GM18502 (cell line): Measurements from ENCODE around the gene ITPKB.
"Not testable (repeated sequence)": the region's sequence is repeated elsewhere in the genome, so short reads cannot be mapped to it uniquely, and the experiment has no call there.

Experiments used
- ATAC-seq: cut with Tn5 transposase; IDR thresholded peaks from one replicate; pipeline ENCODE4 v1.9.1; 2021; ENCODE audit warnings: mild to moderate bottlenecking; ENCODE audit not compliant: unreplicated experiment, poor library complexity

Gene ITPKB

DNA sequence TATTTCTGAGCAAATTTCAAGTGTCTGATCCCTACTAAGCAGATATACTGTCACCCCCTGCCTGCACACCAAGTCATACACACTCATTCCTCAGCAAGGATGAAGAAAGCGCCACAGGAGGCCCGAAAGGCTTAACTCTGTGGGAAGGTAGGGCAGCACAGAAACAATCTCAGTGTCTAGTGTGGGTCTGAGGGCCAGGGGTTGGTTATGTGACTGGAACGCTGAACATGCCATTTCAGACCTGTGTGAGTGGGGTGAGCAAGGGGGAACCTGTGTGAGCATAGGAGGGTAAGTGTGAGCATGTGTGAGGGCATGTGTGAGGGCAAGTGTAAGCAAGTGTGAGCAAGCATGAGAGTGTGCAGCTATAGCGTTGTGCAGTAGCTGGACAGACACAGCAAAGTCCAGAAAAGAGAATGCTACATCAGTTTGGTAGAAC lies 6.2 kb downstream of the ITPKB start:
- ATAC-seq: no peak

DNA sequence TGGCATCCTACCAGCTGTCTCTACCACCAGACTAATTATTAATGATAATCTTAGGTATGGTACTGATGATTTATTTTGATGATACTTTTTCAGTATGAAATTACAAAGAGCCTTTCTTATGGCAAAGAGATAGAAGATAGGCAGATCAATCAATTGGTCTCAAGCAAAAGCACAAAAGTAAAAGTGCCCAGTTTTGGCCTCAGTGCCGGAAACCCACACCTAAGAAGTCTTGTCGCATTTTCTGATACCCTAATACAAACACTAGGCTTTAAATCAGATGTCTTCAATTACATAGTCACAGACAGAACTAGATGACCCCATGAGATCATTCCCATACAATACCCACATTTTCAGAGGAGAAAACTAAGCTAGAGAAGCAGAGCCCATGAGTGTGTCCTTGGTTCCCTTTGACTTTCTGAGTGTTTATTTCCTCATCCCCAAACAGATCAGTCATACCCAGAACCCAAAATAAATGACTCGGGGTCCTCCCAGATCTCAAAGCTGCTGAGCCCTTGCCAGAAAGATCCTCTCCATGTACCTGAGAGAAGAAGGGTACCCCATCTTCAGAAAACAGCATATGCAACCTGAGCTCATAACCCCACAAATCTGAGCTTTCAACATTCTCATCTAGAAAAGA lies 7.7 kb downstream of the ITPKB start:
- no peak for ATAC-seq

GRCh38 chr1:226730836-226731235 lies 8.2 kb downstream of the ITPKB start:
- no peak for ATAC-seq

GRCh38 chr1:226730071-226730470 lies 9.0 kb downstream of the ITPKB start:
- ATAC-seq: no peak

GRCh38 chr1:226728448-226728847 lies 10.6 kb downstream of the ITPKB start:
- no peak for ATAC-seq

DNA sequence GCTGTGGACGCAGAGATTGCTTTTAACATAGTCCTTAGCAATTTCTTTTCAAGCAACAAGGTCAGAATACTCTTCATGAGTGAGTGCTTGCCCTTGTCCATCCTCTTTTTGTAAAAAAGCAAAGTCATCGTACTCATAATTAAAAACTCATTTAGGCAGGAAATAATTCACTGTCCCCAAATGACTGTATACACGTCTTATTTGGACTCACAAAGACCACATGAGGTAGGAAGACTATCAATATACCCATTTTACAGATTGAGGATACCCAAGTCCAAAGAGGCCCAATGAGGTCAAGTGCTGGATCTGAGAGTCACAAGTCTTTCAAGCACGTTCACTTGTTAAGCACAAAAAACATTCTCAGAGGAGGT lies 13.2 kb downstream of the ITPKB start:
- no peak for ATAC-seq

DNA sequence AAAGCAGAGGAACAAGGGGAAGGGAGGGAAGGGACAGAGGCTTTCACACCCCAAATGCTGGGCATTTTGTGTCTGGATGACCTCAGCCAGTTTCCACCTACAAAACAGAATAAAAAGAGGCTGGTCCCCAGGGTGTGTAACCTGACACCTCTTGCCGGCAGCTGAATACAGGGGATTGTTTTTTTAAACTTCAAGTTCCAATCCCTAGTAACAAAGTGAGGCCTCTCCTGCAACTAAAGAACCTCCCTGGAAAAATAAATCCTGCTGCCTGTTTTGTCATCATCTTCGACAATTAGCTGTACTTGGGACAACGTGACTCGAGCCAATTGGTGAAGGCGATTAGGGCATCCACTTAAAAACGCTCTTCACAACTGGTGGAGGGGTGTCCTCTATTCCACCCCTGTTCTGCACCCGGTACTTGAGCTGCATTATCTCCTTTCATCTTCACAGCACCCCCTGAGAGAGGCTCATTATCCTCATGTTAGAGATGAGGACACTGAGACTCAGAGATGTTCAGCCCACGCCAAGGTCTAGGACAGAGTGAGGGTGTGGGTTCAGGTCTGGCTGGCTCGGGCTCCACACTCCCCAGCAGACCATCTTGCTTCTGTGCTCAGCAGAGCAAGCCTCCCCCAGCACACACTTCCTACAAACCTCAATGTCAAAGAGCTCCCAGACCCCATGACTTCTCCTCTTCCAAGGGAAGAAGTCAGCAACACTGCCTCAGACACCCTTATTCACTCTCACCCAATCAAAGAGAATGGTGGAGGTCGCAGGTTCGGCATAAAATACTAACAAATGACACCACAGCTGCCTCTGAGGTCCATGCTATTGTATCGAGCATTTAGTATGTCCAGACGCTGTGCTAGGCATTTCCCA lies 15.2 kb downstream of the ITPKB start:
- no peak for ATAC-seq

- no peak for ATAC-seq
Observed at GRCh38 chr1:226722901-226723656, 16.0 kb downstream of the ITPKB start.

DNA sequence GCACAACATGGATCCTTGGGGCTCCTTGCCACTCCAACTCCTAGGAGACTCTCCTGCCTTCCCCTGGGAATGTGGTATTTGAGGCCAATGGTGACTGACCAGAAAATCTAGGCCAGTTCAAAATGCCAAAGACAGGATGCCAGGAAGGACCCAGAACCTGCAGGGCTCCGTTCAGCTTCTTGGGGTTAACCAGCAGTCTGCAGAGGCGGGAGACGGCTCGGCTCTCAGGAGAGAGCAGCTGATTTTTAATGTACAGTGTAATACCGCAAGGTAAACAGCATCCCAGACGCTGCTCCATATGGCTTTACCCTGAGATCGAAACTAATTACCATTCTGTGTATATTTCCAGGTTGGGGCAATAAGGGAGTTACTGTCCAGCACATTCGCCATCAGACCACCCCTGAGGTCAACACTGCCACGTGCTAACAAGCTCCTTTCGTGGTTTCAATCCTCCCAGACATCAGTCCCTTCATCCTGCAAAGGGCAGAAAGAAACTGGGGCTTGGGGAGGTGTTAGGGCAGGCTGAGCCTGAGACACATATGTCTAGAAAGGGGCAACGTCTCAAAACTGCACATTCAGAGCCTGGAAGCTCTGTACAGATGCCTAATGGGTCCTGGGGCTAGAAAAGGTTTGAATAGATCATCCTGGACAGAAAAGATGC lies 16.7 kb downstream of the ITPKB start:
- ATAC-seq: no peak

- not testable (repeated sequence) for ATAC-seq
Observed at GRCh38 chr1:226720574-226720973, 18.5 kb downstream of the ITPKB start.

DNA sequence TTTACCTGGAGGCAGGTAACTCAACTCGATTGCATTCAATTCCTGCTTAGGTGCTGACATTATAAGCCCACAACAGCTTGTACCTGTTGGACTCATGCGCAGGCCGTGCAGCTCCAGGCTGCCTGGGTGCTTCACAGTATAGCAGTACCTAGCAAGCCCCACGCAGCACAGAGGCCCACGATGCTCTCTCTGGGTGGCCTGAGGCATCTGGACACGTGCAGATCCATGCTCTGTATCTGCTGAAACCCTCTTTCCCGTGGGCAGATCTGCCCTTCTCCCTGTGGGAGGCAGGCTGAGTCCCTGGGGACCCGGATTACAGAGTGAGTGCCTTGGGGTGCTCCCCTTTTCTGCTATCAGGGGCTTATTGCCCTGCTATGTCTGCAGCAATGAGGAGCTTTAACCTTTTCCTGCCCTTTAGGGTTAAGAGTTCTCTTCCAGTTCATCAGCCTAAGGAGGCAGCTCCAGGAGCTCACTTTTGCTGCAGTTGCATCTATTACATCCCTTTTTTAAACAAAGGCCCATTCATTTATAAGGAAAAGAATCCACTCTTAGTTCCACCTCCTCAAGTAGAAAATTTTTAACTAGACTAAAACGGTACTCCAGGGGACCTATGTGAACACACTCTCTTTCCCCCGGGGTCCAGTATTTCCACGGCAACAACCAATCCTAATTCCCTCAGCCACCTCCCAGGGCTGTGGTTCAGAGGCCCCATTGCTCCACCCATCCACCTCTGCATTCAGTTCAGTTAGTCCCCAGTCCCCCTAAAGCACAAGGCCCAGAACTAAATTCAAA lies 19.3 kb downstream of the ITPKB start:
- no peak for ATAC-seq

GRCh38 chr1:226717256-226717909 lies 21.7 kb downstream of the ITPKB start:
- ATAC-seq: no peak

DNA sequence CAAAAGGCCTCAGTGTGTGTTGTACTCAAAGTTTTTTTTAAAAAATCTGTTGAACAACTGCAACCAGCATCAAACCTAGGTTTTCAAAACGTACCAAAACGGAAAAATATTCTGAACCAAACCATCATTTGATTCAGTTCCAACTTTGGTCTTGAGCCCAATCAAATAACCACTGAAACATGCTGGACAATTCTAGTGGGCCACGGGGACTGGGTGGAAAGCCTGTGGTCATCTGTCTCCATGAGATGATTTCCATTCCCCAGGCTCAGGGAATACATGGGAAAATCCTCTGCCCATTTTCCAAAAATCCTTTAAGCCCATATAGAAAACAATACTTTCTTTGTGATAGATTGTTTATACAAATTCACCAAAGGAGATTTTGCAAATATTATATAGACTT lies 22.5 kb downstream of the ITPKB start:
- ATAC-seq: no peak

DNA sequence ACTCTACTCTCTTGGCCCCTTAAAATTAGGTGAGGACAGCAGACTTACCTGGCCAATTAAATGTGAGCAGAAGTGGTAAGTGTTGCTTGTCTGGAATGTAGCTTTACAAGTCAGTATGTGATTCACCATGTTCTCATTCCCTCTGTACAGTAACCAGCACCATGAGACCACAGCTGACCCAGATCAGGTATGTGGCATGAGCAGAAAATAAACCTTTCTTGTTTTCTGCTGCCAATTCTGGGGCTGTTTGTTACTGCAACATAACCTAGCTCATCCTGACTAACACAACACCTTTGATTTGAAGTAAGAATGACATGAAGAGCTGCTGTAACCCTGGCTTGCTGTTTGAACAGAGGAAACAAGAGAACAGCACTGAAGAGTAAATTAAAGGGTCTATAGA lies 24.9 kb downstream of the ITPKB start:
- no peak for ATAC-seq

DNA sequence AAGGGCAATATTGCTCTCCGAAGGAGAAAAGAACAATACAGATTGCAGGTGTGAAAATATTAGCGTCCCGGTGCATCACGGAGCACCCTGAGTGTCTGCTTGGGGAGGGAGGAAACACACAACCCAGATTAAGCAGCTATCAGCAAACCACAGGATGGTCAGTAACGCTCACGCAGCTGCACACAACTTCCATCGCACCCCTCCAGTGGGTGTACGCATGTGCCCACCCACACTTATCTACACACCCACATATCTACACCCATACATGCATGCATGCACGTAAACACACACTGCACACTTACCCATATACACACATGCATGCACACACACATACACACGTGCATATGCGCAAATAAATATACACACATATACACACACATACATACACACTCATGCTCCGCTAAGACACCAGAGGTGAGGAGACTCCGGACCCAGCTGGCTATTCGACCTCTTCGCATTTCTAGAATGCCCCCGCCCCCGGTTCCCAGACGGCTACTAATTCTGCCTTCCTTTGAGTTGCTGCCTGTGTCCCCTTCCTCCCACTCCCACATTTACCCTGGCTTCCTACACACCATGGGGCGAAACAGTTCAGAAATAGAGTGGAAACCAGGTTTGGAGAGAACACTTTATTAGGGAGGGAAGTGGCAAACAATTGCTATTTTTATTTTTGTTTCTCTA lies 26.2 kb downstream of the ITPKB start:
- peak; percentile 21 for ATAC-seq

GRCh38 chr1:226711976-226712741 lies 26.9 kb downstream of the ITPKB start:
- peak; percentile 88 for ATAC-seq

- ATAC-seq: no peak
Observed at GRCh38 chr1:226710501-226710900, 28.6 kb downstream of the ITPKB start.

DNA sequence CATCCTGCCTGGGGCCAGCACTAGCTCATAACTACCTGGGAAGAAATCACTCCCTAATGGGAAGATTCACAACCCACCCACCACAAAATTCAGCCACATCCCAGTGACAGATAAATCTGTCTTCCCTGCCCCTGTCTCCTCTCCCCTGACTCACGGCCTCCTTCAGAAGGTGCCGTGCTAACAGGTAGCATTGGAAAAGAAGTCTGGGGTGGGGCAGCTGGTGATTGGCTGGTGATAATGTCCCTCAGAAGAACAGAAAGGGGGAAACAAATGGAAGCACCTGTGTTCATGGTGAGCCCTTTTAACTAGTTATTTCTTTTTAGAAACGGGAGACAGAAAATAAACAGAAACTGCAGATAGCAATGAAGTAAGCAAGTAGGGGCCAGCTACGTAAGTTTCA lies 29.1 kb downstream of the ITPKB start:
- ATAC-seq: no peak
